Measurements from ENCODE around the gene CBX6. TPM values are rescaled to one million over a fixed set of nuclear protein-coding genes. Genes with fewer than 3 reads are reported as not detected.

Gene CBX6
- total RNA-seq, 1 experiment from 2014 or later = 98.4 TPM

DNA sequence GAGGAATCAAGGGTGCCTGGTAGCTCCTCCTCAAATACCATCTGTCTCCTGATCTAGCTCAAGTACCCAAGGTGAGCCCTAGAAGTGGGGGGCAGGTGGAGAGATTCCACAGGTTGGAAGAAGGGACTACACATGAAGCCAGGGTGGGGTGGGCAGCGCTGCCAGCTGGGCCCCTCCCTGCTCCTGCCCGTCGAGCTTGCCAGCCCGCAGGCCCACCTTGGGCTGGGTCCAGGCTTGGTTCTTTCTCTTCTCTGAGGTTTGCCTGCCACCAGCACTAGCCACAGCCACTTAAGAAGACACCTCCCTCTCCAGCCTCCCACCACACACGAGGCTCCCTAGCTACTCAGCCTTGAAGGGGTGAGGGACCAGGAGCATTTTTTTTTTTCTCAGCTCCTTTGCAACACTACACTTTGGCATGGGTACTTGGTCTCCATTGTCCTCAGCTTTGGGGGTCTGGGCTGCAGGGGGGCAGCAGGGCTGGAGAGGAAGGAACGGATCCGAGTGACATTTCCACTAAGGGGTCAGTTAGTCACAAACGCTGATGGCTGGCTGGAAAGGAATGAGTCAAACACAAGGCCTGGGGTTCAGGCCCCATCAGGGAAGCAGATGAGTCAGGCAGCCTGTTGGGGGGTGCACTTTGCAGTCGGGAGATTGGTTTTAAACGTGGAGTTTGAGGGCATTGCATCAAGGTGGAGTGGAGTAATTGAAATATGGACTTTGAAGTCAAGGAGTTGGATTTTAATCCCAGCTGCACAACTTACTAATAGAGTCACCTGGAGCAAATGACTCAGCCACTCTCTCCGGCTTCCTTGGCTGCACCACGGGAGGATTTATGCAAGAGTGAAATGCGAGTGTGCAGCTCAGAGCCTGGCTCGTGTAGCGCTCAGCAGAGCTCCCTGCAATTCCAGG, 20.8 kb downstream of the CBX6 start:
- H3K9me3 ChIP-seq (ENCODE audit: control insufficient read depth, insufficient read depth, low read depth, low read length) = no peaks in the 10 kb centered on the region
- DNase-seq (ENCODE audit: low read depth, low spot score) (no peak), ATAC-seq (no peak)
- H3K27me3 ChIP-seq (ENCODE audit: control insufficient read depth, insufficient read depth, low read length) = no peaks in the 10 kb centered on the region
- ChIA-PET POLR2A (no interaction called here), CTCF (no interaction called here)
- no peak for TF ChIP-seq TCF7L2 (IDR thresholded peaks at IDR 0.05; ENCODE audit: low read depth, low read length)
- no peak for TF ChIP-seq POLR2AphosphoS5 (IDR thresholded peaks at IDR 0.05; ENCODE audit: low read depth, low read length)
- TF ChIP-seq, protein P1, sequence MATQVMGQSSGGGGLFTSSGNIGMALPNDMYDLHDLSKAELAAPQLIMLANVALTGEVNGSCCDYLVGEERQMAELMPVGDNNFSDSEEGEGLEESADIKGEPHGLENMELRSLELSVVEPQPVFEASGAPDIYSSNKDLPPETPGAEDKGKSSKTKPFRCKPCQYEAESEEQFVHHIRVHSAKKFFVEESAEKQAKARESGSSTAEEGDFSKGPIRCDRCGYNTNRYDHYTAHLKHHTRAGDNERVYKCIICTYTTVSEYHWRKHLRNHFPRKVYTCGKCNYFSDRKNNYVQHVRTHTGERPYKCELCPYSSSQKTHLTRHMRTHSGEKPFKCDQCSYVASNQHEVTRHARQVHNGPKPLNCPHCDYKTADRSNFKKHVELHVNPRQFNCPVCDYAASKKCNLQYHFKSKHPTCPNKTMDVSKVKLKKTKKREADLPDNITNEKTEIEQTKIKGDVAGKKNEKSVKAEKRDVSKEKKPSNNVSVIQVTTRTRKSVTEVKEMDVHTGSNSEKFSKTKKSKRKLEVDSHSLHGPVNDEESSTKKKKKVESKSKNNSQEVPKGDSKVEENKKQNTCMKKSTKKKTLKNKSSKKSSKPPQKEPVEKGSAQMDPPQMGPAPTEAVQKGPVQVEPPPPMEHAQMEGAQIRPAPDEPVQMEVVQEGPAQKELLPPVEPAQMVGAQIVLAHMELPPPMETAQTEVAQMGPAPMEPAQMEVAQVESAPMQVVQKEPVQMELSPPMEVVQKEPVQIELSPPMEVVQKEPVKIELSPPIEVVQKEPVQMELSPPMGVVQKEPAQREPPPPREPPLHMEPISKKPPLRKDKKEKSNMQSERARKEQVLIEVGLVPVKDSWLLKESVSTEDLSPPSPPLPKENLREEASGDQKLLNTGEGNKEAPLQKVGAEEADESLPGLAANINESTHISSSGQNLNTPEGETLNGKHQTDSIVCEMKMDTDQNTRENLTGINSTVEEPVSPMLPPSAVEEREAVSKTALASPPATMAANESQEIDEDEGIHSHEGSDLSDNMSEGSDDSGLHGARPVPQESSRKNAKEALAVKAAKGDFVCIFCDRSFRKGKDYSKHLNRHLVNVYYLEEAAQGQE (IDR thresholded peaks at IDR 0.05; ENCODE audit: insufficient read depth in 1 of 2, low read depth in 2 of 2, low read length in 1 of 2) = no peak
- TF ChIP-seq SIN3A (IDR thresholded peaks at IDR 0.05; ENCODE audit: borderline replicate concordance, insufficient read depth, low read depth, low read length) = no peak
- TF ChIP-seq, protein P2, sequence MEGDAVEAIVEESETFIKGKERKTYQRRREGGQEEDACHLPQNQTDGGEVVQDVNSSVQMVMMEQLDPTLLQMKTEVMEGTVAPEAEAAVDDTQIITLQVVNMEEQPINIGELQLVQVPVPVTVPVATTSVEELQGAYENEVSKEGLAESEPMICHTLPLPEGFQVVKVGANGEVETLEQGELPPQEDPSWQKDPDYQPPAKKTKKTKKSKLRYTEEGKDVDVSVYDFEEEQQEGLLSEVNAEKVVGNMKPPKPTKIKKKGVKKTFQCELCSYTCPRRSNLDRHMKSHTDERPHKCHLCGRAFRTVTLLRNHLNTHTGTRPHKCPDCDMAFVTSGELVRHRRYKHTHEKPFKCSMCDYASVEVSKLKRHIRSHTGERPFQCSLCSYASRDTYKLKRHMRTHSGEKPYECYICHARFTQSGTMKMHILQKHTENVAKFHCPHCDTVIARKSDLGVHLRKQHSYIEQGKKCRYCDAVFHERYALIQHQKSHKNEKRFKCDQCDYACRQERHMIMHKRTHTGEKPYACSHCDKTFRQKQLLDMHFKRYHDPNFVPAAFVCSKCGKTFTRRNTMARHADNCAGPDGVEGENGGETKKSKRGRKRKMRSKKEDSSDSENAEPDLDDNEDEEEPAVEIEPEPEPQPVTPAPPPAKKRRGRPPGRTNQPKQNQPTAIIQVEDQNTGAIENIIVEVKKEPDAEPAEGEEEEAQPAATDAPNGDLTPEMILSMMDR (IDR thresholded peaks at IDR 0.05) = no peak
- in situ Hi-C loops (cut with HindIII; ENCODE audit: low pct_unique_long_range_greater_than_20kb, low sequenced_read_pairs) = no loop called here
- H3K4me1 ChIP-seq (ENCODE audit: control insufficient read depth, insufficient read depth, low read length) = peaks cover 7% of the 10 kb centered on the region; the same call in 1 of the 2 replicates
- no peaks in the 10 kb centered on the region for H3K36me3 ChIP-seq (ENCODE audit: control insufficient read depth, insufficient read depth, low read length)
- no peak overlapping the region for H3K27ac ChIP-seq (ENCODE audit: low read length)
- no peak overlapping the region for H3K4me3 ChIP-seq (ENCODE audit: low read depth in 2 of 2, low read length in 2 of 2)
- intact Hi-C loops (cut with micrococcal nuclease; ENCODE audit: unreplicated experiment) = no loop called here
- no TSS peak for BruUV-seq (replicated peaks)

DNA sequence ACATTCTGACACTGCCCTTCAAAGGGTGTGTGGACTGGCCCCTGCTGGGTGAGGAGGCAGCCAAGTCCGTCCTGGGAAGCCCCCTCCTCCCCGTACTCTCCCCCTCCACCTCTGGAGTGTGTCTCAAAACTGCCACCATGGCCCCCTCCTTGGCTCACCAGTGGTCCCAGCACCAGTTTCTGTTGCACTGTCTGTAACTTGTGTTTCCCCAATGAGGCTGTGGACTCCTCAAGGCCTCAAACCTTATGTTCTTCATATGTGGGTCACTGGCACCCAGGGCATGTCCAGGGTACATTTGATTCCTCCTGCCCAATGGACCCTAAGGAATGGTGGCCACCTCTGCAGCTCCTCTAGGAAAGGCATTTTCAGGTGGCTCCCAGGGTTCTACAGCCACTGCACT, 21.6 kb downstream of the CBX6 start:
- no peak for TF ChIP-seq SIN3A (IDR thresholded peaks at IDR 0.05; ENCODE audit: borderline replicate concordance, insufficient read depth, low read depth, low read length)
- TF ChIP-seq, protein P2 (IDR thresholded peaks at IDR 0.05) = no peak
- TF ChIP-seq, protein P1 (IDR thresholded peaks at IDR 0.05; ENCODE audit: insufficient read depth in 1 of 2, low read depth in 2 of 2, low read length in 1 of 2) = no peak
- in situ Hi-C loops (cut with HindIII; ENCODE audit: low pct_unique_long_range_greater_than_20kb, low sequenced_read_pairs) = no loop called here
- Histone ChIP-seq H3K27me3 (ENCODE audit: control insufficient read depth, insufficient read depth, low read length) (no peaks in the 10 kb centered on the region), H3K36me3 (ENCODE audit: control insufficient read depth, insufficient read depth, low read length) (no peaks in the 10 kb centered on the region), H3K4me1 (ENCODE audit: control insufficient read depth, insufficient read depth, low read length) (peaks cover 7% of the 10 kb centered on the region; the same call in 1 of the 2 replicates), H3K4me3 (ENCODE audit: low read depth in 2 of 2, low read length in 2 of 2) (no peak overlapping the region), H3K27ac (ENCODE audit: low read length) (no peak overlapping the region), H3K9me3 (ENCODE audit: control insufficient read depth, insufficient read depth, low read depth, low read length) (no peaks in the 10 kb centered on the region)
- ATAC-seq (no peak), DNase-seq (ENCODE audit: low read depth, low spot score) (no peak)
- POLR2A ChIA-PET = no interaction called here
- CTCF ChIA-PET = no interaction called here
- intact Hi-C loops (cut with micrococcal nuclease; ENCODE audit: unreplicated experiment) = no loop called here
- BruUV-seq (replicated peaks) = no TSS peak
